Measurements from ENCODE around the gene UAP1L1. TPM values are rescaled to one million over a fixed set of nuclear protein-coding genes. Genes with fewer than 3 reads are reported as not detected.

Gene UAP1L1
- total RNA-seq, 1 donor from 2014 or later: 13.3 TPM

DNA sequence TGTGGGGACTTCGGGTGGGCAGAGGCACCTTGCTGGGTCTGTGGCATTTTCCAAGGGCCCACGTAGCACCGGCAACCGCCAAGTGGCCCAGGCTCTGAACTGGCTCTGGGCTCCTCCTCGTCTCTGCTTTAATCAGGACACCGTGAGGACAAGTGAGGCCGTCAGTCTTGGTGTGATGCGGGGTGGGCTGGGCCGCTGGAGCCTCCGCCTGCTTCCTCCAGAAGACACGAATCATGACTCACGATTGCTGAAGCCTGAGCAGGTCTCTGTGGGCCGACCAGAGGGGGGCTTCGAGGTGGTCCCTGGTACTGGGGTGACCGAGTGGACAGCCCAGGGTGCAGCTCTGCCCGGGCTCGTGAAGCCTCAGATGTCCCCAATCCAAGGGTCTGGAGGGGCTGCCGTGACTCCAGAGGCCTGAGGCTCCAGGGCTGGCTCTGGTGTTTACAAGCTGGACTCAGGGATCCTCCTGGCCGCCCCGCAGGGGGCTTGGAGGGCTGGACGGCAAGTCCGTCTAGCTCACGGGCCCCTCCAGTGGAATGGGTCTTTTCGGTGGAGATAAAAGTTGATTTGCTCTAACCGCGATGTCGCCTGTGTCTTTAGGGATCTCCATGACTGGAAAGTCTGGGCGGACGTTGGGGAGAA lies 31.4 kb downstream of the UAP1L1 start:
- no peak overlapping the region for H3K27ac ChIP-seq
- intact Hi-C loops (cut with DNase I): no loop called here

DNA sequence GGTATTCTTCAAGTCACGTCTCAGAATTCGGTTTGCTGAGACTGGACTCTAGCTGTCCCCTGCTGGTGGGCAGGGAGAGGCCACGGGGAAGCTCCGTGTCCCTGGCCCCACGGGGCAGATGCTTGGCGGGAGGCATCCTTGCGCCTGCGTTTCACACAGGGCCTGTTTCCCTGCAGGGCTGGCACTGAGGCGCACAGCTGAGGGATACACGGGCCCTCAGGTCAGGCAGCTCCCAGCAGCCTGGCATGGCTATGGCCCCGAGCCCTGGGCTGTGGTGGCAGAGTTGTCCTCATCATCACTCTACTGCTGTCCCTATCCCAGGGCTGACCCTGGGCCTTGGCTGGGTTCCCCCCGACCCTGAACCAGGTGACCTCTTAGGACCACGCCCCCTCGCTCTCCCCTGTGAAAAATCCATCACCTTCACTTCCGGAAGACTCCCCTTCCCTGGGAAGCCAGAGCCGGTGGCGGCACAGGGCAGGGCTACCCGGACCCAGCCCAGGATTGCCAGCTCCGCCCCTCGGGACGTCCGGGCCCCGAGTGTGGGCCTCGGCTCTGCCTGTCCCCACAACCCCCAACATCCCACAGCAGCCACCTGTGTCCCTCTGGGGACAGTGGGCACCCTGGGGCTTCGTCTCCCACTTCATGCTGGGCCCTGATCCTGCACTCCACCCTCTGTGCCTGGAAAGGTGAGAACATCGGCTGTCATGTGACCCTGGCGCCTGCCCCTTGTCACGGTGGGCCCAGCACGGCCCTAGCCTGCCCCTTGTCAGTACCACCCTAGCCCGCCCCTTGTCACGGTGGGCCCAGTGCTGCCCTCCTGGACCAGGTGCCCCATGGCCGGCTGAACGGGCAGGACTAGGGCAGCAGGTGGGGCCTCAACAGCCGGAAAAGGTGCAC lies 32.2 kb downstream of the UAP1L1 start:
- Histone ChIP-seq H3K4me3 (no peak overlapping the region), H3K9me3 (no peaks in the 10 kb centered on the region), H3K36me3 (peaks cover 0 to 69% of the 10 kb centered on the region in 2 donors), H3K4me1 (peaks cover 8% of the 10 kb centered on the region), H3K27me3 (no peaks in the 10 kb centered on the region), H3K27ac (no peak overlapping the region)
- intact Hi-C loops (cut with DNase I): no loop called here
- TF ChIP-seq CTCF (IDR thresholded peaks at IDR 0.05) (no peak), POLR2A (IDR thresholded peaks at IDR 0.05) (no peak), POLR2AphosphoS5 (IDR thresholded peaks at IDR 0.05; ENCODE audit: insufficient read depth in 1 of 2, low read depth in 1 of 2) (no peak)
- DNase-seq (ENCODE audit: extremely low spot score in 2 of 2): no peak

More for the DNA sequence above, 31.4 kb downstream of the UAP1L1 start:
- no peak for TF ChIP-seq POLR2A (IDR thresholded peaks at IDR 0.05)
- no peak for TF ChIP-seq CTCF (IDR thresholded peaks at IDR 0.05)
- TF ChIP-seq POLR2AphosphoS5 (IDR thresholded peaks at IDR 0.05; ENCODE audit: insufficient read depth in 1 of 2, low read depth in 1 of 2): no peak
- DNase-seq (ENCODE audit: extremely low spot score in 2 of 2): no peak
- no peak overlapping the region for H3K4me3 ChIP-seq
- no peaks in the 10 kb centered on the region for H3K27me3 ChIP-seq
- peaks cover 7% of the 10 kb centered on the region for H3K4me1 ChIP-seq
- no peaks in the 10 kb centered on the region for H3K9me3 ChIP-seq
- H3K36me3 ChIP-seq: peaks cover 0 to 73% of the 10 kb centered on the region in 2 donors

GRCh38 chr9:137110147-137110910 lies 33.0 kb downstream of the UAP1L1 start:
- intact Hi-C loops (cut with DNase I): no loop called here
- no peaks in the 10 kb centered on the region for H3K27me3 ChIP-seq
- TF ChIP-seq POLR2AphosphoS5 (IDR thresholded peaks at IDR 0.05; ENCODE audit: insufficient read depth in 1 of 2, low read depth in 1 of 2): no peak
- TF ChIP-seq CTCF (IDR thresholded peaks at IDR 0.05): no peak
- no peak for TF ChIP-seq POLR2A (IDR thresholded peaks at IDR 0.05)
- H3K9me3 ChIP-seq: no peaks in the 10 kb centered on the region
- no peak overlapping the region for H3K4me3 ChIP-seq
- DNase-seq (ENCODE audit: extremely low spot score in 2 of 2): no peak
- peaks cover 0 to 64% of the 10 kb centered on the region in 2 donors for H3K36me3 ChIP-seq
- no peak overlapping the region for H3K27ac ChIP-seq
- peaks cover 15% of the 10 kb centered on the region for H3K4me1 ChIP-seq

GRCh38 chr9:137110911-137111787 lies 33.8 kb downstream of the UAP1L1 start:
- Histone ChIP-seq H3K9me3 (no peaks in the 10 kb centered on the region), H3K36me3 (peaks cover 0 to 56% of the 10 kb centered on the region in 2 donors), H3K4me1 (peaks cover 16% of the 10 kb centered on the region), H3K4me3 (no peak overlapping the region), H3K27ac (no peak overlapping the region), H3K27me3 (no peaks in the 10 kb centered on the region)
- TF ChIP-seq CTCF (IDR thresholded peaks at IDR 0.05): no peak
- TF ChIP-seq POLR2AphosphoS5 (IDR thresholded peaks at IDR 0.05; ENCODE audit: insufficient read depth in 1 of 2, low read depth in 1 of 2): no peak
- TF ChIP-seq POLR2A (IDR thresholded peaks at IDR 0.05): no peak
- DNase-seq (ENCODE audit: extremely low spot score in 2 of 2): no peak
- intact Hi-C loops (cut with DNase I): no loop called here

Measured in vagina (tissue), 2 donors.